EL (cell line): ENCODE data around the gene PPFIA1.
"Not testable (repeated sequence)": the region's sequence is repeated elsewhere in the genome, so short reads cannot be mapped to it uniquely, and the experiment has no call there.

Source experiments
- DNase-seq: peaks from one replicate; pipeline ENCODE4 v3.0.0-alpha.2; 2016

The PPFIA1 gene

GRCh38 chr11:70398834-70399680, 128.6 kb downstream of the PPFIA1 start:
- DNase-seq: no peak

DNA sequence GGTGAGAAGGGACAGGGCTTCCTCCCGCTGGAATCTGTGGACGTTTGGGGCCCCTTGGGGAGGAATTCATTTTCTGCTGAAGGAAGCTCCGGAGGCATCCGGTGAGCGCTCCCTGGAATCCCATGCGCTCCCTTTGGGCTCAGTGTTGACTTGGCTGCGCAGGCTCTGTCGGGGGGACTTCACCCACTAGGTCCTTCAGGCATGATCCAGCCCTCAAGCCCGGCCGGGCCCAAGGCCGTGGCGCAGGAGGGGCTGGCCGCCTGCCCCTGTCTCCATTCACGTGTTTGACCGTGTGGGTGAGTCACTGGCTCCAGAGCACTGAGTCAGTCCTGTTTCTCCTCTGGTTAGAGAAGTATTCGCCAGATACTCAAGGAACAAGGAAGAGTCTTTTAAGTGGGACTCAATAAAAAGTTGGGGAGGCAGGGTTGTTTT, 129.2 kb downstream of the PPFIA1 start:
- peak; percentile 98 for DNase-seq

- DNase-seq: no peak
Observed at GRCh38 chr11:70400643-70401042, 130.2 kb downstream of the PPFIA1 start.

GRCh38 chr11:70402016-70402415, 131.5 kb downstream of the PPFIA1 start:
- DNase-seq: no peak

DNA sequence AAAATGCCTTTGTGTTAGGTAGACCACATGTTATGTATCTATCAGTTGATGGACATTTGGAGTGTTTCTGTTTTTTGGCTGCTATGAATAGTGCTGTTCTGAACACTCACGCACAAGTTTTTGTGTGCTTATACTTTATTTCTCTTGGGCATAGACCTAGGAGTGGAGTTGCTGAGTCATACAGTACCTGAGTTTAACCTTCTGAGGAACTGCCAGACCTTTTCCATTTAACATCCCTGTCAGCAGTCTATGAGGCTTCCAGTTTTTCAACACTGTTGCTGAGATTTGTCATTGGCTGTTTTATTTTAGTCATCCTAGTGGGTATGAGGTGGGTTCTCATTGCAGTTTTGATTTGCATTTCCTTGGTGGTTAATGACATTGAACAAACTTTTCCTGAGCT, 132.2 kb downstream of the PPFIA1 start:
- DNase-seq: no peak

DNA sequence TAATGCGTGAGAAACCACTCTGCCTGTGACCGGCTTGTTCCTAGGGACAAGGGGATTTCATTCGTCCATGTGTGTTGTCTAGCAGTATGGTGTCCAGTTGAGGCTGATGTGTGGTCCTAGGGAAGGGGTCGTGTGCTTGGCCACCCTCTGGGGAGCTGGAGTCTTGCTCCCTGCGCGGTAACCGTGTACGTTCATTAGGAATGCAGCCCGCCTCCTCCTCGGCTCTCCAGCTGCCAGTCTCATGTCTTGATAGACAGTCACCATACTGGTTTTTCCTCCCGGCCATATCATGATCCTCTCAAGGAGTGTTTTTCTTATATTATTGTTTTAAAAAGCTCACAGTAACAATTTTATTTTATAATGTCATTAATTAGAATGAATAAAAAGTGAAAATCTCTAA, 133.8 kb downstream of the PPFIA1 start:
- DNase-seq: no peak

DNA sequence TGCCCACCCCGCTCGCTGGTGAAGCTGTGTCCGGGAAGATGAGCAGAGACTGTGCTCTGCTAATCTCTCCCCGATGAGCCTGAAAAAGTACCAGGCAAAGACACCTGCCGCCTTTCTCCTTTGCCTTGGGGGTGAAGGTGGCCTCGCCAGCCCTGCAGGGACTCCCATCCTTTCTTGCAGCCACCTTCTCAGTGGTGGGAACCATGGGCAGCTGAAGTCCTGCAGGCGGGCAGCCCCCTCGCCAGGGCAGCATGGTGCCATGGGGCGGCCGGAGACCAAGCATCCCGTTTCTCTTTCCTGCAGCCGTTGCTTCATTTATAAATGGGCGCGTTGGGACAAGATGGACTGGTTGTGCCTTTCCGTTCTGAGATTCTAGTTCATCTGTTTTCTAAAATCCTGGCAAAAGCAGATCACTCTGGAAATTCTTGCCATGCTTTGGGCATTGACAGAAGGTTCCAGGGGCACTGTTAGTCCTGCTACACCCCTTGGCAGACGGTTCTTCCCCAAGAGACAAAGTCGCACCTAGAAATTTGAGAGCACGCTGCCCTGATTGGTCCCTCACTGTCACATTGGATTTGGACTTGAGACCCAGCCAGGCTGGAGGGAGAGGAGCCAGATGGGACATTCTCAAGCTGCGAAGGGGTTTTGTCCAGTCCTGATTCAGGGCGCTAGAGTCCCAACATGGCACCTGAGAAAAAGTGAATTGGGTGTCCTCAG, 135.3 kb downstream of the PPFIA1 start:
- no peak for DNase-seq

DNA sequence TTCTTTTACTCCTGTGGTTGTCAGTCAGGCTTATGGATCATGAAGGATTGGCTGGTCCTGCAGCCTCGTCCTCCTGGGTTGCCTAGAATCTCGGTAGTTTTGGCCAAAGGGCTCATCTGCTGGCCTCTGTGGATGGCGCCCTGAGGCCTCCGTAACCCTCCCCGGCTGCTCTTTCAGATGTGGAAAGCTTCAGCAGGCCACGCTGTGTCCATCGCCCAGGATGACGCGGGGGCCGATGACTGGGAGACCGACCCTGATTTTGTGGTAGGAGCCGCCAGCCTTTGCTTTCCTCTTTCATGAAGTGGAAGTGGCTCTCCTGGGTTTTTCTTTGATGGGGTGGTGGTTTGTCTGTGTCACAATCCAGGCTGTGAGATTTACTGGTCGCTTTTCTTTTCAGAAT, 136.6 kb downstream of the PPFIA1 start:
- DNase-seq: no peak

DNA sequence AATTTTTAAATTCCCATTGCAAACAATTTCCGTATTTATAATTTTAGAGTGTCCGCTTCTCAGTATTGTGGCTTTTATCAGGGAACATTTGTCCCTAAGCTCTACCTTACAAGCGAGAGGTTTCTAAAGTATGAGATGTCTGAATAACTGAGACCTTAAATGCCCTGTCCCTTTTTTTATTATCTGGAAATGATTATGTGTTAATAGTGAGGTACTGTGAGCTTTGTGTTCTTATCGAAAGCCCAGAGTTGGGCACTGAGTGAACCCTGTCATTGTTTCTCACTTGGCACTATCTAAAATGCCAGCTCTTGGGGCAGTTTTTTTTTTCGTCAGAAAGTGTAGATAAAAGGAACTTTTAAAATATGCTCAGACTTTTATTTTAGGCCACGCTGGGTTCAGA, 137.3 kb downstream of the PPFIA1 start:
- DNase-seq: no peak

DNA sequence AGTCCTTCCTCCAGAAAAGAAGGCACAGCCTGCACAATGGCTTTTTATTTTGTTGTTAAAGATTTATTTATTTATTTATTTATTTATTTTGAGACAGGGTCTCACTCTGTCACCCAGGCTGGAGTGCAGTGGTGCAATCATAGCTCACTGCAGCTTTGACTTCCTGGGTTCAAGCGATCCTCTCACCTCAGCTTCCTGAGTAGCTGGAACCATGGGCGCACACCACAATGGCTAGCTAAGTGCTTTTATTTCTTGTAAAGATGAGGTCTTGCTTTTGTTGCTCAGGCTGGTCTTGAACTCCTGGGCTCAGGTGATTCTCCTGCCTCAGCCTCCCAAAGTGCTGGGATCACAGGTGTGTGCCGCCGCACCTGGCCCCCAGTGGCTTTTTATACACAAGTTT, 137.8 kb downstream of the PPFIA1 start:
- not testable (repeated sequence) for DNase-seq

DNA sequence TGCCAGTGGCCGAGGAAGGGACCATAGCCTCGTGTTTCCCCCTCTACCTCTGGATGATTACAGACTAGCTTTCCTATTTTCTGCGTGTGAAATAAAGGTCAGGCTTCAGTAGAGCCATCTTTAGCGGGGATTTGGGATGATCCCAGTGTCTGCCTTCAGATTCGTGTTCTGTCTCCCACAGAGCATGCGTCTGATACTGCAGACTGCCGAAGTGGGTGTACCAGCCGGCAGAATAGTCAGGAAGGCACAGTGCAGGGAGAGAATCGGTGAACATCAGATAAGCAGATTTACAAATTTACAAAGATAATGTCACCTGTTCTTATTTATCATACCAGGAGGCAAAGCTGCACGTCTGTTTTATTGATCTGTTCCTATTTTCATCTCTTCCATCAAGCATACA, 138.9 kb downstream of the PPFIA1 start:
- no peak for DNase-seq

DNA sequence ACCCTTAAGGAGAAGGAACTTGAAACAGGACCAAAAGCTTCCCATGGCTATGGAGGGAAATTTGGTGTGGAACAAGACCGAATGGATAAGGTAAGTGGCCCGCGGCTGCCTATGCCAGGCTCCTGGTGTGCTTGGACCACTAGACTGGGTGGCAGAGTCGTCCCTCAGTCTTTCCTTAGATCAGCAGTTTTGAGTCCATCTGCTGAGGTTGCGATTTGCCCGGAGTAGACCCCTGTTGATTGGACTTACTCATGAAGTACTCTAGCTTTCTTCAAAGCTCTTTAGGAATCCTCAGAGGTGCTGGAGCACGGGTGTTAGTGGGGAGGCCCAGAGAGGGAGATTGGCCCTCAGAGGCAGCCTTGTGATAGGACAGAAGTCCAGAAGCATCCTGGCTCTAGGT, 139.4 kb downstream of the PPFIA1 start:
- DNase-seq: no peak

GRCh38 chr11:70410276-70411205, 140.1 kb downstream of the PPFIA1 start:
- no peak for DNase-seq

- no peak for DNase-seq
Observed at GRCh38 chr11:70411713-70412452, 141.4 kb downstream of the PPFIA1 start.

DNA sequence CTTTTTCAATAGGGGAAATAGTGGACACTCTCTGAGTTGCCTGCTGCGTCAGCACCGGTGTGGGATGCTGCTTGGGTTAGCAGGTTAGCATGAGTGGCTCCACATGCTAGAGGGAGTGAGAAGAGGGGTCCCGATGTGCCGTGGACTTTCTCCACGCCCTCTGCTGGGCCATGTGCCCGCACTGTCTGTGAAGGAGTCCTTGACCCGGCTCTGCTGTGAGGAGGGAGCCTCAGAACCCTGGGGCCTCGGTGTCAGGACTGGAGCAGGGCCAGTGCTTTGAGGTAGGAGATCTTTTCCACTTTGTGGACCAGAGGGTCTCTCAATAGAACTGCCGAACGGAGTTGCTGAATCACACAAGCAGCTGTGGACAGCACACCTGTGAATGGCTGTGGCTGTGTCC, 142.7 kb downstream of the PPFIA1 start:
- no peak for DNase-seq

DNA sequence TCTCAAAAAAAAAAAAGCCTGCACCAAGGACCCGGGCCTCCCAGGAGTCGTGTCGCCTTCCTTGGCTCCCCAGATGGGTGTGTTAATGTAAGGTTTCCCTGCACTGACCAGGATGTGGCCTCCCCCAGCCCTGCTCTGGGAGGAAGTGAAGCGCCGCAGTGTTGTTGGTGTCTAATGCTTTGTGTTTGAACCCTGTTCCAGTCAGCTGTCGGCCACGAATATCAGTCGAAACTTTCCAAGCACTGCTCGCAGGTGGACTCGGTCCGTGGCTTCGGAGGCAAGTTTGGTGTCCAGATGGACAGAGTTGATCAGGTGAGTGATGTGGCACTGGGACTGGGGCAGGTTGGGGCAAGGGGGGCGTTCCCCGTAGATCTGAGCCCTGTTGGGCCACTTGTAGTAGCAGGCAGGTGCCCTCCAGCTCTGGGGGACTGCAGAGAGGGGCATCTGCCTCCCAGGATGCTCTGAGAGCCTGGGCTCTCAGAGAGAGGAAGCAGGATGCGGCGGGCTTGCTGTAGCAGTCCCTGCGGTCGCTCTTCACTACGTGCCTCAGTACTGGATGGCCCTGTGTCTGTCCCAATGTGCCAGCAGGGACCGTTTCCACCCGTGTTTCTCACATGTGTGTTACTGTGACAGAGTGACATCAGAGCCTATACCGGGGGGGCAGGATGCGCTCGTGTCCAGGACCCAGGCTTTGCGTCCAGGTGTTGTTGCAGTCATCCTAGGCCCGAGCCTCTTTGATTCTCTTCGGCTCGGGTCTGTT, 144.0 kb downstream of the PPFIA1 start:
- no peak for DNase-seq

GRCh38 chr11:70415191-70415590, 144.7 kb downstream of the PPFIA1 start:
- peak; percentile 93 for DNase-seq

DNA sequence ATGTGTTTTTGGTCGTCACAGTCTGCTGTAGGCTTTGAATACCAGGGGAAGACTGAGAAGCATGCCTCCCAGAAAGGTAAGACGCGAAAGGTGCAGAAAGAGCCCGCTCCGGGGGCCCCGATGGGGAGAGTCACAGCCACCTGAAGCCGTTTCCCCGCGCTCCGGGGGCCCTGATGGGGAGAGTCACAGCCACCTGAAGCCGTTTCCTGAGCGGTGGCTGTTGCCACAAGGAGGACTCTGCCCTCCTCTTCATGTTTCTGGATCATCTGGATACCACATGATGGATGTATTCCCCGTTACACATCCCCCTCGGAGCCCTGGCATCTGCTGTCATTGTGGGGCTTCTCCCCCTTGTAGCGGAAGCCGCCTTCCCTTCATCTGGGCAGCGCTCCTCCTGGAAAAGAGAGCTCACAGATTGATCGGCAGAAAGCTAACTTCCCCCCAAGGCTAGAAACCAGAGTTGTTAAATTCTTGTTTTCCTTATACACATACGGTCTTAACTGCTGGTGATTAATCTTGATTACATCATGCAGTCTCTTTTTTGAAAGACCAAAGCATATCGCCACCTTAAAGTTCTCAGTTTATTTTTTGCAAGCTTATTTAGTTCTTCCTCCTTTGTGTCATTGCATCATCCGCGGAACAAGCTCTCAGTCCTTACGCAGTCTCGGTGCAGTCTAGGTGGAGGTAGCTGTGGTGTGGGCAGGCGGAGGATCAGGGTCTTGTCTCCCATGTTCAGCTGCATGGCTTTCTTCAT, 145.3 kb downstream of the PPFIA1 start:
- peak; percentile 35 for DNase-seq

GRCh38 chr11:70416881-70417280, 146.4 kb downstream of the PPFIA1 start:
- DNase-seq: no peak

- DNase-seq: no peak
Observed at GRCh38 chr11:70418130-70418529, 147.6 kb downstream of the PPFIA1 start.
